HL-60/S4 treated with retinoic acid at 250 ng/mL for 4 days and 3 days (cell line): Measurements from ENCODE around the gene KIF1A.
"Not testable (repeated sequence)": the region's sequence is repeated elsewhere in the genome, so short reads cannot be mapped to it uniquely, and the experiment has no call there.

Source experiments
- in situ Hi-C: fragments of 300-500 bp; cut with MboI; formaldehyde crosslinking; loops from 2 replicates; pipeline ENCODE4 v1.7.0; 2022; ENCODE audit warnings: low sequenced_read_pairs

KIF1A gene

GRCh38 chr2:240711296-240711695 is 108.7 kb downstream of the KIF1A start:
- in situ Hi-C loops = no loop called here

- in situ Hi-C loops = loop anchor here (10.0 kb wide), 1 partner anchor 94 kb away; no protein-coding TSS in a partner anchor
Observed at GRCh38 chr2:240708457-240708856, 111.6 kb downstream of the KIF1A start.

GRCh38 chr2:240707821-240708220 is 112.2 kb downstream of the KIF1A start:
- in situ Hi-C loops = loop anchor here (10.0 kb wide), 1 partner anchor 93 kb away; no protein-coding TSS in a partner anchor

GRCh38 chr2:240707043-240707756 is 112.8 kb downstream of the KIF1A start:
- in situ Hi-C loops = loop anchor here (10.0 kb wide), 1 partner anchor 92 kb away; no protein-coding TSS in a partner anchor

GRCh38 chr2:240705204-240705791 is 114.7 kb downstream of the KIF1A start:
- in situ Hi-C loops = loop anchor here (10.0 kb wide), 1 partner anchor 90 kb away; no protein-coding TSS in a partner anchor

GRCh38 chr2:240704651-240705050 is 115.4 kb downstream of the KIF1A start:
- in situ Hi-C loops = loop anchor here (10.0 kb wide), 1 partner anchor 90 kb away; no protein-coding TSS in a partner anchor

GRCh38 chr2:240703417-240704341 is 116.3 kb downstream of the KIF1A start:
- in situ Hi-C loops = loop anchor here (10.0 kb wide), 1 partner anchor 89 kb away; no protein-coding TSS in a partner anchor

- in situ Hi-C loops = loop anchor here (10.0 kb wide), 1 partner anchor 88 kb away; no protein-coding TSS in a partner anchor
Observed at GRCh38 chr2:240702640-240703011, 117.4 kb downstream of the KIF1A start.

GRCh38 chr2:240701736-240702639 is 118.0 kb downstream of the KIF1A start:
- in situ Hi-C loops = loop anchor here (10.0 kb wide), 1 partner anchor 87 kb away; no protein-coding TSS in a partner anchor

GRCh38 chr2:240701091-240701735 is 118.8 kb downstream of the KIF1A start:
- in situ Hi-C loops = loop anchor here (10.0 kb wide), 1 partner anchor 86 kb away; no protein-coding TSS in a partner anchor

- in situ Hi-C loops = loop anchor here (10.0 kb wide), 1 partner anchor 86 kb away; no protein-coding TSS in a partner anchor
Observed at GRCh38 chr2:240700616-240701015, 119.4 kb downstream of the KIF1A start.

GRCh38 chr2:240699835-240700234 is 120.2 kb downstream of the KIF1A start:
- in situ Hi-C loops = loop anchor here (10.0 kb wide), 1 partner anchor 85 kb away; no protein-coding TSS in a partner anchor

- in situ Hi-C loops = not testable (repeated sequence)
Observed at GRCh38 chr2:240698852-240699561, 121.0 kb downstream of the KIF1A start.

- in situ Hi-C loops = not testable (repeated sequence)
Observed at GRCh38 chr2:240696469-240696868, 123.5 kb downstream of the KIF1A start.

GRCh38 chr2:240695593-240695992 is 124.4 kb downstream of the KIF1A start:
- in situ Hi-C loops = not testable (repeated sequence)

GRCh38 chr2:240694304-240694703 is 125.7 kb downstream of the KIF1A start:
- in situ Hi-C loops = not testable (repeated sequence)

GRCh38 chr2:240692583-240693561 is 127.1 kb downstream of the KIF1A start:
- in situ Hi-C loops = not testable (repeated sequence)
